Tibial nerve (tissue), 4 donors: ENCODE data around the gene NPAS1. TPM values are rescaled to one million over a fixed set of nuclear protein-coding genes. Genes with fewer than 3 reads are reported as not detected.
"Not testable (repeated sequence)": the region's sequence is repeated elsewhere in the genome, so short reads cannot be mapped to it uniquely, and the experiment has no call there.

ENCODE experiments used
- DNase-seq, 2 donors: peaks; one replicate each; pipeline ENCODE4 v3.0.0-alpha.2; 2019; ENCODE audit warnings: low spot score in 2 of 2
- H3K27ac ChIP-seq, 4 donors: fragments of 200-600 bp; sonication (generic) in 3 of 4; one replicate each; pipeline ENCODE4 v1.5.1; 2017 to 2019; ENCODE audit warnings: mild to moderate bottlenecking in 1 of 4
- H3K27me3 ChIP-seq, 2 donors: fragments of 200-600 bp; sonication (generic) in 1 of 2; one replicate each; pipeline versions ENCODE4 v1.5.1 to v1.6.0; 2017 to 2019
- H3K36me3 ChIP-seq, 3 donors: fragments of 200-600 bp; sonication (generic); one replicate each; pipeline ENCODE4 v1.5.1; 2018 to 2019
- H3K4me1 ChIP-seq, 4 donors: fragments of 200-600 bp; sonication (generic) in 3 of 4; one replicate each; pipeline ENCODE4 v1.5.1; 2017 to 2019
- H3K4me3 ChIP-seq, 4 donors: fragments of 200-600 bp; sonication (generic) in 3 of 4; one replicate each; pipeline ENCODE4 v1.5.1; 2017 to 2019; ENCODE audit warnings: mild to moderate bottlenecking in 1 of 4, moderate library complexity in 1 of 4
- H3K9me3 ChIP-seq, 4 donors: fragments of 200-600 bp; sonication (generic) in 3 of 4; one replicate each; pipeline ENCODE4 v1.5.1; 2017 to 2019
- EP300 ChIP-seq, 2 donors: sonication (generic); formaldehyde crosslinking; IDR thresholded peaks; one replicate each; pipeline ENCODE4 v1.6.1; 2017; ENCODE audit warnings: antibody characterized with exemption in 2 of 2, mild to moderate bottlenecking in 1 of 2
- POLR2A ChIP-seq, 2 donors: fragments of 450-650 bp; IDR thresholded peaks; one replicate each; pipeline ENCODE4 v1.6.1; 2017; ENCODE audit warnings: antibody characterized with exemption in 2 of 2, mild to moderate bottlenecking in 2 of 2, moderate library complexity in 2 of 2
- WGBS, 2 donors: methylation state at CpG; one replicate each; pipeline ENCODE4 v1.1.5; 2018; 5-methylcytosine and 5-hydroxymethylcytosine counted together
- total RNA-seq, 4 donors: library from RNA; depleted of rRNA; stranded (reverse); fragments of >200 nt; gene quantifications; one replicate each; pipeline ENCODE4 v1.1.0, GENCODE V29; 2016
- TF ChIP-seq, protein P1 (sequence below), 5 experiments: fragments of 200-600 bp in 3 of 5; fragments of 450-650 bp in 2 of 5; sonication (generic) in 3 of 5; IDR thresholded peaks; one replicate each; pipeline ENCODE4 v1.5.1; 2016 to 2019; ENCODE audit warnings: antibody characterized with exemption in 5 of 5, mild to moderate bottlenecking in 3 of 5, moderate library complexity in 2 of 5

The NPAS1 gene
- total RNA-seq, 4 donors from 2014 or later: 0.39 to 0.42 TPM; not detected in 2

DNA sequence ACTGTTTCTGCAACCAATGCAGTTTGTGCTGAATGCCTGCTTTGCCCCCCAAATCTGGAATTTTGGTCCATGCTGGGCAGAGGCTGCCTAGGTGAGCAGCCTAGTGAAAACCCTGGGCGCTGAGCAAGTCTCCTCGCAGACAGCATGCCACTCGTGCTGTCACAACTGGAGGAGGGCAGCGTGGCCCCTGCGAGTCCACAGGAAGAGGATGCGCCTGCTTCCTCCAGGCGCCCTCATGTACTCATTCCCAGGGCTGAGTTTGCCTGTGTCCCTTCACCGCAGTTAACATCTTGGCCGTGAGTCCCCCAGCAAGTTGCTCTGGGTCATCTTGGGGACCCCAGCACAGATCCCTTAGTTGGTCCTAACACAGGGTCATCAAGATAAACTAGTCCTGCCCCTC, 55.0 kb downstream of the NPAS1 start:
- no peaks in the 10 kb centered on the region for H3K27me3 ChIP-seq
- H3K36me3 ChIP-seq: peaks cover 3 to 89% (median 13%) of the 10 kb centered on the region in 3 donors
- peak overlapping the region in 1 of 4 donors; percentile 23 for H3K27ac ChIP-seq
- 87 to 88% methylated on average over 9 of the region's 9 CpGs for WGBS, 2 donors
- H3K4me1 ChIP-seq: peaks cover 0 to 33% (median 2%) of the 10 kb centered on the region in 4 donors
- TF ChIP-seq EP300 (IDR thresholded peaks at IDR 0.05): no peak
- TF ChIP-seq POLR2A (IDR thresholded peaks at IDR 0.05): no peak
- TF ChIP-seq, protein P1, sequence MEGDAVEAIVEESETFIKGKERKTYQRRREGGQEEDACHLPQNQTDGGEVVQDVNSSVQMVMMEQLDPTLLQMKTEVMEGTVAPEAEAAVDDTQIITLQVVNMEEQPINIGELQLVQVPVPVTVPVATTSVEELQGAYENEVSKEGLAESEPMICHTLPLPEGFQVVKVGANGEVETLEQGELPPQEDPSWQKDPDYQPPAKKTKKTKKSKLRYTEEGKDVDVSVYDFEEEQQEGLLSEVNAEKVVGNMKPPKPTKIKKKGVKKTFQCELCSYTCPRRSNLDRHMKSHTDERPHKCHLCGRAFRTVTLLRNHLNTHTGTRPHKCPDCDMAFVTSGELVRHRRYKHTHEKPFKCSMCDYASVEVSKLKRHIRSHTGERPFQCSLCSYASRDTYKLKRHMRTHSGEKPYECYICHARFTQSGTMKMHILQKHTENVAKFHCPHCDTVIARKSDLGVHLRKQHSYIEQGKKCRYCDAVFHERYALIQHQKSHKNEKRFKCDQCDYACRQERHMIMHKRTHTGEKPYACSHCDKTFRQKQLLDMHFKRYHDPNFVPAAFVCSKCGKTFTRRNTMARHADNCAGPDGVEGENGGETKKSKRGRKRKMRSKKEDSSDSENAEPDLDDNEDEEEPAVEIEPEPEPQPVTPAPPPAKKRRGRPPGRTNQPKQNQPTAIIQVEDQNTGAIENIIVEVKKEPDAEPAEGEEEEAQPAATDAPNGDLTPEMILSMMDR (IDR thresholded peaks at IDR 0.05): no peak
- H3K4me3 ChIP-seq: no peak overlapping the region
- DNase-seq: no peak
- H3K9me3 ChIP-seq: no peaks in the 10 kb centered on the region

DNA sequence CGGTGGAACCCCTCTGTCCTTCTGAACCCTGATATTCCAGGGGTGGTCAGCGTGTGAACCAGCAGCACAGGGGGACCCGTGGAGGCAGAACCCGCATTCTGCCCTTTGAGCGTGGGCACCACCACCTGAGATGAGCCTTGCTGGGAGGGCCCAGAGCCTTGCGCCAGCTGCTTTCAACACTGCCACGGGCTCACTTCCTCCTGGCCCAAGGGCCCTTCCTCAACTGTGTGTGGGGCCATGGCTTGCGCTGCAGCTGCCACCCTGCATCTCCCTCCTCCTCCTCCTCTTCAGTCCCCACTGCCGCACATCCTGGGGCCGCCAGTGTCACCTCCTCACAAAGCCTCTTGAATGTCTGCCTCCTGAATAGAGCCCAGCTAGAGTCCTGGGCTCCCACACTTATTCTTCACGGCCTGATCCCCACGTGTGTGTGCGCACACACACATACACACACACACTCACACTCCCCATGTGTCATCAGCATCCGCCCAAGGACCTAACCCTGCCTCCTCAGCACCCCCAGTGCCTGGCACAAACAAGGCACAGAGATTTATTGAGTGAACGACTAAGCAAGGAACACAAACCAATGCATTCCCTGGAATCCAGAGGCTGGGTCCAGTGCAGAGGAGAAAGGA, 55.7 kb downstream of the NPAS1 start:
- WGBS, 2 donors: 62 to 75% methylated on average over 15 of the region's 15 CpGs
- Histone ChIP-seq H3K36me3 (peaks cover 3 to 85% (median 9%) of the 10 kb centered on the region in 3 donors), H3K27ac (no peak overlapping the region), H3K4me3 (no peak overlapping the region), H3K4me1 (peaks cover 0 to 31% (median 2%) of the 10 kb centered on the region in 4 donors), H3K27me3 (no peaks in the 10 kb centered on the region), H3K9me3 (no peaks in the 10 kb centered on the region)
- DNase-seq: no peak
- TF ChIP-seq EP300 (IDR thresholded peaks at IDR 0.05): no peak
- TF ChIP-seq, protein P1 (IDR thresholded peaks at IDR 0.05): no peak
- TF ChIP-seq POLR2A (IDR thresholded peaks at IDR 0.05): no peak

- no peaks in the 10 kb centered on the region for H3K27me3 ChIP-seq
- 71 to 80% methylated on average over 13 of the region's 13 CpGs for WGBS, 2 donors
- peaks cover 3 to 85% (median 8%) of the 10 kb centered on the region in 3 donors for H3K36me3 ChIP-seq
- no peak overlapping the region for H3K4me3 ChIP-seq
- H3K27ac ChIP-seq: no peak overlapping the region
- DNase-seq: no peak
- H3K4me1 ChIP-seq: peaks cover 0 to 24% (median 2%) of the 10 kb centered on the region in 4 donors
- no peaks in the 10 kb centered on the region for H3K9me3 ChIP-seq
- TF ChIP-seq POLR2A (IDR thresholded peaks at IDR 0.05): no peak
- TF ChIP-seq, protein P1 (IDR thresholded peaks at IDR 0.05): no peak
- no peak for TF ChIP-seq EP300 (IDR thresholded peaks at IDR 0.05)
Observed at GRCh38 chr19:47075941-47076340, 56.3 kb downstream of the NPAS1 start.

GRCh38 chr19:47078351-47078750, 58.7 kb downstream of the NPAS1 start:
- H3K4me3 ChIP-seq, H3K9me3 ChIP-seq, H3K27ac ChIP-seq, DNase-seq, H3K27me3 ChIP-seq: not testable (repeated sequence)
- Histone ChIP-seq H3K36me3 (peaks cover 5 to 86% (median 15%) of the 10 kb centered on the region in 3 donors), H3K4me1 (peaks cover 0 to 18% (median 2%) of the 10 kb centered on the region in 4 donors)
- 94 to 97% methylated on average over 13 of the region's 13 CpGs for WGBS, 2 donors

- Histone ChIP-seq H3K4me3 (no peak overlapping the region), H3K27ac (peak overlapping the region in 1 of 4 donors; percentile 48), H3K36me3 (peaks cover 7 to 86% (median 16%) of the 10 kb centered on the region in 3 donors), H3K4me1 (peaks cover 0 to 6% (median 0%) of the 10 kb centered on the region in 4 donors), H3K9me3 (no peaks in the 10 kb centered on the region), H3K27me3 (no peaks in the 10 kb centered on the region)
- 76 to 84% methylated on average over 5 to 6 of the region's 6 CpGs for WGBS, 2 donors
- TF ChIP-seq, protein P1 (IDR thresholded peaks at IDR 0.05): no peak
- TF ChIP-seq EP300 (IDR thresholded peaks at IDR 0.05) (no peak), POLR2A (IDR thresholded peaks at IDR 0.05) (no peak)
- no peak for DNase-seq
Observed at GRCh38 chr19:47081095-47081494, 61.5 kb downstream of the NPAS1 start.
